Daoy (cell line): Measurements from ENCODE around the gene TAS1R3. TPM values are rescaled to one million over a fixed set of nuclear protein-coding genes. Genes with fewer than 3 reads are reported as not detected.

ENCODE experiments used
- DNase-seq: peaks from one replicate; pipeline ENCODE4 v3.0.0-alpha.2; 2015; ENCODE audit warnings: low read depth
- total RNA-seq: library from RNA; depleted of rRNA; stranded (reverse); fragments of >200 nt; shearing (Covaris generic); gene quantifications from 2 replicates; pipeline ENCODE4 v1.2.3, GENCODE V29; 2014

The TAS1R3 gene
- total RNA-seq, 1 experiment from 2014 or later = under 0.01 TPM

- DNase-seq = no peak
These were observed 35.7 kb upstream of the TAS1R3 start for GRCh38 chr1:1295154-1295923.

- no peak for DNase-seq
These were observed 34.7 kb upstream of the TAS1R3 start for GRCh38 chr1:1296070-1297061.

GRCh38 chr1:1297802-1298424 lies 33.2 kb upstream of the TAS1R3 start:
- no peak for DNase-seq

GRCh38 chr1:1298861-1299685 lies 32.0 kb upstream of the TAS1R3 start:
- no peak for DNase-seq

GRCh38 chr1:1299686-1300351 lies 31.3 kb upstream of the TAS1R3 start:
- no peak for DNase-seq

- no peak for DNase-seq
These were observed 30.7 kb upstream of the TAS1R3 start for GRCh38 chr1:1300352-1300739.

GRCh38 chr1:1302006-1302430 lies 29.1 kb upstream of the TAS1R3 start:
- no peak for DNase-seq

- DNase-seq = no peak
These were observed 28.1 kb upstream of the TAS1R3 start for GRCh38 chr1:1302951-1303509.

- no peak for DNase-seq
These were observed 27.3 kb upstream of the TAS1R3 start for GRCh38 chr1:1303736-1304135.

- peak; percentile 82 for DNase-seq
These were observed 26.5 kb upstream of the TAS1R3 start for GRCh38 chr1:1304331-1305299.

GRCh38 chr1:1305300-1306069 lies 25.6 kb upstream of the TAS1R3 start:
- DNase-seq = peak; percentile 89

GRCh38 chr1:1306070-1306660 lies 24.9 kb upstream of the TAS1R3 start:
- DNase-seq = peak; percentile 51

GRCh38 chr1:1306661-1307260 lies 24.3 kb upstream of the TAS1R3 start:
- no peak for DNase-seq

- DNase-seq = no peak
These were observed 23.7 kb upstream of the TAS1R3 start for GRCh38 chr1:1307261-1307922.

- peak; percentile 95 for DNase-seq
These were observed 22.9 kb upstream of the TAS1R3 start, which contains the start of the genes ACAP3 and PUSL1 for GRCh38 chr1:1307923-1308755. Gene ACAP3, minus strand, starts transcription at chr1:1307930. Its CDS starts 115 bp downstream, at chr1:1307815. Gene PUSL1, plus strand, starts transcription at chr1:1308597. Its CDS starts 47 bp downstream, at chr1:1308644.

GRCh38 chr1:1308756-1309250 lies 22.3 kb upstream of the TAS1R3 start:
- DNase-seq = no peak
